OCI-LY1 (cell line): ENCODE results near the gene IGFBP7.

Experiments
- H2AFZ ChIP-seq: fragments of 200-600 bp; sonication (generic), shearing (Covaris generic); 2 replicates; pipeline ENCODE4 v1.6.0; 2014; ENCODE audit warnings: antibody characterized with exemption, mild to moderate bottlenecking, low read length
- H3F3A ChIP-seq: fragments of 200-600 bp; sonication (generic), shearing (Covaris generic); 2 replicates; pipeline ENCODE4 v1.6.0; 2014; ENCODE audit warnings: mild to moderate bottlenecking, antibody characterized with exemption, low read length, moderate library complexity; ENCODE audit not compliant: insufficient read depth
- H3K27ac ChIP-seq: fragments of 200-600 bp; sonication (generic); 2 replicates; pipeline ENCODE4 v1.5.1; 2014; ENCODE audit warnings: low read length, mixed run types, mild to moderate bottlenecking, low read depth; ENCODE audit not compliant: poor library complexity, severe bottlenecking
- H3K27me3 ChIP-seq: fragments of 200-600 bp; sonication (generic); 2 replicates; pipeline ENCODE4 v1.6.0; 2014; ENCODE audit warnings: antibody characterized with exemption, mild to moderate bottlenecking, low read length, moderate library complexity; ENCODE audit not compliant: insufficient read depth
- H3K36me3 ChIP-seq: fragments of 200-600 bp; sonication (generic); 2 replicates; pipeline ENCODE4 v1.6.1; 2014; ENCODE audit warnings: mild to moderate bottlenecking, antibody characterized with exemption, low read length, moderate library complexity, mixed read lengths; ENCODE audit not compliant: insufficient read depth
- H3K4me1 ChIP-seq: fragments of 200-600 bp; sonication (generic); 2 replicates; pipeline ENCODE4 v1.5.1; 2014; ENCODE audit warnings: mild to moderate bottlenecking, low read length, moderate library complexity; ENCODE audit not compliant: insufficient read depth, severe bottlenecking
- H3K4me2 ChIP-seq: fragments of 200-600 bp; sonication (generic), shearing (Covaris generic); 2 replicates; pipeline ENCODE4 v1.6.1; 2014; ENCODE audit warnings: low read length
- H3K4me3 ChIP-seq: fragments of 200-600 bp; sonication (generic); 2 replicates; pipeline ENCODE4 v1.5.1; 2014; ENCODE audit warnings: low read length, low read depth, mild to moderate bottlenecking, mixed read lengths; ENCODE audit not compliant: poor library complexity, severe bottlenecking
- H3K79me2 ChIP-seq: fragments of 200-600 bp; shearing (Covaris generic); 2 replicates; pipeline ENCODE4 v1.6.1; 2016; ENCODE audit warnings: mixed run types, low read length, mixed read lengths; ENCODE audit not compliant: insufficient read depth
- H3K9ac ChIP-seq: fragments of 200-600 bp; sonication (generic), shearing (Covaris generic); 2 replicates; pipeline ENCODE4 v1.6.1; 2014; ENCODE audit warnings: mild to moderate bottlenecking, low read length, mixed read lengths
- H3K9me2 ChIP-seq: fragments of 200-600 bp; sonication (generic), shearing (Covaris generic); 2 replicates; pipeline ENCODE4 v1.6.1; 2014; ENCODE audit warnings: low read depth, mild to moderate bottlenecking, low read length, mixed read lengths
- H3K9me3 ChIP-seq: fragments of 200-600 bp; shearing (Covaris generic); 2 replicates; pipeline ENCODE4 v1.6.1; 2014; ENCODE audit warnings: low read length, mixed read lengths
- H4K20me1 ChIP-seq: fragments of 200-600 bp; sonication (generic), shearing (Covaris generic); 2 replicates; pipeline ENCODE4 v1.6.0; 2016; ENCODE audit warnings: mild to moderate bottlenecking, low read length; ENCODE audit not compliant: insufficient read depth
- EZH2 ChIP-seq: fragments of 200-600 bp; sonication (generic), shearing (Covaris generic); IDR thresholded peaks from 2 replicates; pipeline ENCODE4 v1.8.0; 2017; ENCODE audit warnings: borderline replicate concordance, mixed run types, mild to moderate bottlenecking, antibody characterized with exemption, low read length, moderate library complexity, mixed read lengths
- TF ChIP-seq, protein P1 (sequence below): fragments of 200-600 bp; sonication (generic), shearing (Covaris generic); IDR thresholded peaks from 2 replicates; pipeline ENCODE4 v1.5.1; 2017; ENCODE audit warnings: mild to moderate bottlenecking, antibody characterized with exemption, low read length, moderate library complexity, mixed read lengths

Gene IGFBP7

GRCh38 chr4:57144466-57144865 is 34.3 kb upstream of the IGFBP7 start:
- Histone ChIP-seq H3K9me2 (no peaks in the 10 kb centered on the region), H4K20me1 (no peaks in the 10 kb centered on the region), H3K9ac (no peak overlapping the region), H3K9me3 (no peaks in the 10 kb centered on the region), H3K4me2 (no peak overlapping the region), H3K36me3 (no peaks in the 10 kb centered on the region), H3F3A (no peaks in the 10 kb centered on the region), H3K27me3 (no peaks in the 10 kb centered on the region), H3K4me1 (no peaks in the 10 kb centered on the region), H3K79me2 (no peaks in the 10 kb centered on the region), H3K4me3 (no peak overlapping the region), H2AFZ (no peak overlapping the region), H3K27ac (no peak overlapping the region)
- TF ChIP-seq, protein P1, sequence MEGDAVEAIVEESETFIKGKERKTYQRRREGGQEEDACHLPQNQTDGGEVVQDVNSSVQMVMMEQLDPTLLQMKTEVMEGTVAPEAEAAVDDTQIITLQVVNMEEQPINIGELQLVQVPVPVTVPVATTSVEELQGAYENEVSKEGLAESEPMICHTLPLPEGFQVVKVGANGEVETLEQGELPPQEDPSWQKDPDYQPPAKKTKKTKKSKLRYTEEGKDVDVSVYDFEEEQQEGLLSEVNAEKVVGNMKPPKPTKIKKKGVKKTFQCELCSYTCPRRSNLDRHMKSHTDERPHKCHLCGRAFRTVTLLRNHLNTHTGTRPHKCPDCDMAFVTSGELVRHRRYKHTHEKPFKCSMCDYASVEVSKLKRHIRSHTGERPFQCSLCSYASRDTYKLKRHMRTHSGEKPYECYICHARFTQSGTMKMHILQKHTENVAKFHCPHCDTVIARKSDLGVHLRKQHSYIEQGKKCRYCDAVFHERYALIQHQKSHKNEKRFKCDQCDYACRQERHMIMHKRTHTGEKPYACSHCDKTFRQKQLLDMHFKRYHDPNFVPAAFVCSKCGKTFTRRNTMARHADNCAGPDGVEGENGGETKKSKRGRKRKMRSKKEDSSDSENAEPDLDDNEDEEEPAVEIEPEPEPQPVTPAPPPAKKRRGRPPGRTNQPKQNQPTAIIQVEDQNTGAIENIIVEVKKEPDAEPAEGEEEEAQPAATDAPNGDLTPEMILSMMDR, result no peak
- TF ChIP-seq EZH2, result no peak

GRCh38 chr4:57139783-57140182 is 29.6 kb upstream of the IGFBP7 start:
- Histone ChIP-seq H3K79me2 (no peaks in the 10 kb centered on the region), H3K4me3 (no peak overlapping the region), H4K20me1 (no peaks in the 10 kb centered on the region), H3K9ac (no peak overlapping the region), H3F3A (no peaks in the 10 kb centered on the region), H3K4me1 (no peaks in the 10 kb centered on the region), H3K4me2 (no peak overlapping the region), H3K9me3 (no peaks in the 10 kb centered on the region), H2AFZ (no peak overlapping the region), H3K27me3 (no peaks in the 10 kb centered on the region), H3K36me3 (no peaks in the 10 kb centered on the region), H3K27ac (no peak overlapping the region), H3K9me2 (no peaks in the 10 kb centered on the region)
- TF ChIP-seq EZH2, result no peak
- TF ChIP-seq, protein P1, result no peak

- Histone ChIP-seq H3K9me2 (no peaks in the 10 kb centered on the region), H3K27me3 (no peaks in the 10 kb centered on the region), H3K27ac (no peak overlapping the region), H3F3A (no peaks in the 10 kb centered on the region), H3K9me3 (no peaks in the 10 kb centered on the region), H3K9ac (no peak overlapping the region), H3K79me2 (no peaks in the 10 kb centered on the region), H2AFZ (no peak overlapping the region), H4K20me1 (no peaks in the 10 kb centered on the region), H3K36me3 (no peaks in the 10 kb centered on the region), H3K4me1 (no peaks in the 10 kb centered on the region), H3K4me3 (no peak overlapping the region), H3K4me2 (no peak overlapping the region)
- TF ChIP-seq, protein P1, result no peak
- no peak for TF ChIP-seq EZH2
Observed at GRCh38 chr4:57137261-57137660, 27.1 kb upstream of the IGFBP7 start.
